HepG2 (cell line): Measurements from ENCODE around the gene ASIC3. TPM values are rescaled to one million over a fixed set of nuclear protein-coding genes. Genes with fewer than 3 reads are reported as not detected.

Experiments
- ATAC-seq: fragments of 200-7000 bp; cut with Tn5 transposase; 3 replicates; pipeline ENCODE4 v1.9.1; 2020; ENCODE audit warnings: mild to moderate bottlenecking, moderate library complexity
- BruUV-seq: library from RNA; stranded (reverse); fragments of 400-500 nt; replicated peaks from 2 replicates; lab custom pipeline; 2021; lab: Mats Ljungman, UMichigan
- CTCF ChIA-PET: fragments of 300-600 bp; formaldehyde crosslinking; extraction: SDS; loops from one replicate; lab custom pipeline; 2021; ENCODE audit warnings: low total read pairs, inconsistent platforms, low intra/inter-chr PET ratio; lab: Yijun Ruan, JAX
- POLR2A ChIA-PET: fragments of 350-600 bp; sonication (Branson Sonifier 250); formaldehyde crosslinking; loops from one replicate; lab custom pipeline; 2020; ENCODE audit warnings: antibody characterized with exemption, inconsistent platforms; lab: Yijun Ruan, JAX
- DNase-seq: peaks from one replicate; pipeline ENCODE4 v3.0.0-alpha.2; 2015; ENCODE audit warnings: low spot score
- FAIRE-seq: peaks from 3 replicates; lab custom pipeline; 2011; peaks lifted over from hg19 to GRCh38; lab: Jason Lieb, UNC
- H2AFZ ChIP-seq: one replicate; pipeline ENCODE4 v1.6.1; 2011; ENCODE audit warnings: low read length, inconsistent platforms
- H3K27ac ChIP-seq: fragments of 300-600 bp; 3 replicates; pipeline ENCODE4 v1.8.0; 2011; ENCODE audit warnings: mixed run types, mild to moderate bottlenecking, mixed read lengths, low read length, inconsistent platforms; ENCODE audit not compliant: insufficient read depth; ENCODE audit errors: extremely low read length
- H3K27me3 ChIP-seq, 2 experiments: fragments of 200-600 bp in 1 of 2; 2 replicates in 1 of 2; 3 replicates in 1 of 2; pipeline versions ENCODE4 v1.6.0 to v1.8.0; 2011; ENCODE audit warnings: low read length in 2 of 2, mild to moderate bottlenecking in 2 of 2, moderate library complexity in 2 of 2, inconsistent platforms in 1 of 2; ENCODE audit not compliant: insufficient read depth in 2 of 2, control insufficient read depth in 1 of 2
- H3K36me3 ChIP-seq, 2 experiments: fragments of 200-600 bp in 1 of 2; replicated peaks in 1 of 2; 2 replicates in 1 of 2; 3 replicates in 1 of 2; pipeline versions ENCODE4 v1.5.1 to v1.8.0; 2011; ENCODE audit warnings: low read length in 2 of 2, inconsistent platforms in 1 of 2; ENCODE audit not compliant: insufficient read depth in 2 of 2, control insufficient read depth in 1 of 2
- H3K4me1 ChIP-seq: 2 replicates; pipeline ENCODE4 v1.5.1; 2012; ENCODE audit warnings: low read length, inconsistent platforms; ENCODE audit not compliant: insufficient read depth
- H3K4me2 ChIP-seq: 2 replicates; pipeline ENCODE4 v1.6.0; 2011; ENCODE audit warnings: low read depth, low read length, inconsistent platforms
- H3K4me3 ChIP-seq, 3 experiments: fragments of 200-600 bp in 1 of 3; sonication (generic), shearing (Covaris generic) in 1 of 3; replicated peaks in 1 of 3; 2 replicates each; pipeline ENCODE4 v1.5.1; 2011 to 2016; ENCODE audit warnings: low read length in 3 of 3, inconsistent platforms in 2 of 3, low read depth in 2 of 3, mild to moderate bottlenecking in 2 of 3, control low read depth in 1 of 3, mixed read lengths in 1 of 3; ENCODE audit not compliant: insufficient read depth in 1 of 3
- H3K79me2 ChIP-seq: one replicate; pipeline ENCODE4 v1.6.1; 2011; ENCODE audit warnings: low read length, inconsistent platforms; ENCODE audit not compliant: insufficient read depth
- H3K9ac ChIP-seq: 2 replicates; pipeline ENCODE4 v1.6.0; 2011; ENCODE audit warnings: mild to moderate bottlenecking, low read depth, low read length, inconsistent platforms; ENCODE audit not compliant: insufficient read depth
- H3K9me3 ChIP-seq: 2 replicates; pipeline ENCODE4 v1.5.1; 2012; ENCODE audit warnings: mild to moderate bottlenecking, low read length
- H4K20me1 ChIP-seq: 2 replicates; pipeline ENCODE4 v1.6.0; 2011; ENCODE audit warnings: inconsistent platforms, mild to moderate bottlenecking, low read length, moderate library complexity; ENCODE audit not compliant: insufficient read depth
- HOMEZ ChIP-seq: IDR thresholded peaks from 2 replicates; pipeline ENCODE4 v1.6.1; 2016; ENCODE audit warnings: low read depth
- ZIK1 ChIP-seq: sonication (generic); formaldehyde crosslinking; IDR thresholded peaks from 2 replicates; pipeline ENCODE4 v1.5.0; 2020; ENCODE audit warnings: mild to moderate bottlenecking, low read depth, missing genetic modification reagents, borderline replicate concordance
- WGBS: methylation state at CpG from one replicate; pipeline ENCODE4 v1.1.6; 2017; ENCODE audit warnings: low lambda C conversion rate; 5-methylcytosine and 5-hydroxymethylcytosine counted together
- in situ Hi-C: cut with HindIII; loops from 2 replicates; pipeline ENCODE4 v1.10.0; 2017; ENCODE audit warnings: low pct_unique_long_range_greater_than_20kb; ENCODE audit not compliant: extremely low pct_ligation_motif_present
- intact Hi-C: fragments of 100-400 bp; cut with micrococcal nuclease; formaldehyde crosslinking; loops from one replicate; pipeline ENCODE4 v1.10.0; 2022; ENCODE audit not compliant: unreplicated experiment
- polyA plus RNA-seq, 8 experiments: library from polyadenylated mRNA; depleted of rRNA in 3 of 8; stranded (reverse) in 7 of 8; unstranded in 1 of 8; fragments of >200 nt; fragmentation: Illumina TruSeq in 4 of 8; extraction: Trizol in 4 of 8; gene quantifications; 2 replicates each; pipeline versions ENCODE4 v1.2.1 to v1.2.3, GENCODE V29; 2011 to 2016; ENCODE audit warnings: low read depth in 4 of 8, missing spikeins in 1 of 8, mixed read lengths in 1 of 8; ENCODE audit not compliant: insufficient read depth in 1 of 8
- total RNA-seq, 5 experiments: library from RNA; depleted of rRNA; stranded (reverse); fragments of >200 nt; fragmentation: Illumina TruSeq; extraction: Trizol; gene quantifications; 2 replicates each; pipeline ENCODE4 v1.2.3, GENCODE V29; 2016; ENCODE audit warnings: low read depth in 1 of 5
- TF ChIP-seq, protein P1 (sequence below): sonication (generic); formaldehyde crosslinking; IDR thresholded peaks from 2 replicates; pipeline ENCODE4 v1.8.0; 2022; ENCODE audit warnings: mild to moderate bottlenecking, missing genetic modification reagents; ENCODE audit not compliant: insufficient replicate concordance

The ASIC3 gene
- total and polyA plus RNA-seq, 2 of the 13 experiments (the other 11 are each of a cell fraction or from before 2014, with no cell fraction given), result 0.51 TPM; not detected in 1

GRCh38 chr7:151070574-151070960 lies 22.2 kb downstream of the ASIC3 start:
- Histone ChIP-seq H3K4me2 (no peak overlapping the region), H3K79me2 (no peaks in the 10 kb centered on the region), H2AFZ (no peak overlapping the region), H4K20me1 (no peaks in the 10 kb centered on the region), H3K4me3 (no peak overlapping the region), H3K4me1 (0 out of 2 replicates have a peak, but pooled peaks cover under 1% of the 10 kb centered on the region), H3K9me3 (no peaks in the 10 kb centered on the region), H3K27ac (no peak overlapping the region), H3K36me3 (peaks cover 22 to 80% of the 10 kb centered on the region in 2 experiments), H3K27me3 (no peaks in the 10 kb centered on the region), H3K9ac (no peak overlapping the region)
- POLR2A ChIA-PET, result interaction anchor here (2.2 kb wide), 1 partner anchor 10 kb away, joined by 7 read pairs; the partner anchor contains the start of gene FASTK
- DNase-seq (no peak), ATAC-seq (no peak), FAIRE-seq (no peak)
- TF ChIP-seq ZIK1 (no peak), HOMEZ (no peak)
- TF ChIP-seq, protein P1, sequence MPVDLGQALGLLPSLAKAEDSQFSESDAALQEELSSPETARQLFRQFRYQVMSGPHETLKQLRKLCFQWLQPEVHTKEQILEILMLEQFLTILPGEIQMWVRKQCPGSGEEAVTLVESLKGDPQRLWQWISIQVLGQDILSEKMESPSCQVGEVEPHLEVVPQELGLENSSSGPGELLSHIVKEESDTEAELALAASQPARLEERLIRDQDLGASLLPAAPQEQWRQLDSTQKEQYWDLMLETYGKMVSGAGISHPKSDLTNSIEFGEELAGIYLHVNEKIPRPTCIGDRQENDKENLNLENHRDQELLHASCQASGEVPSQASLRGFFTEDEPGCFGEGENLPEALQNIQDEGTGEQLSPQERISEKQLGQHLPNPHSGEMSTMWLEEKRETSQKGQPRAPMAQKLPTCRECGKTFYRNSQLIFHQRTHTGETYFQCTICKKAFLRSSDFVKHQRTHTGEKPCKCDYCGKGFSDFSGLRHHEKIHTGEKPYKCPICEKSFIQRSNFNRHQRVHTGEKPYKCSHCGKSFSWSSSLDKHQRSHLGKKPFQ (CRISPR knock-in tag), result no peak
- CTCF ChIA-PET, result no interaction called here
- no TSS peak for BruUV-seq
- in situ Hi-C loops (no loop called here), intact Hi-C loops (no loop called here)
- 90% methylated on average over 2 of the region's 15 CpGs for WGBS
